ENCODE data around the gene COL27A1. TPM values are rescaled to one million over a fixed set of nuclear protein-coding genes. Genes with fewer than 3 reads are reported as not detected.

Gene COL27A1
- polyA plus RNA-seq, 1 donor (not counting 4 experiments of a cell fraction or from before 2014, with no cell fraction given) = 14.0 TPM

DNA sequence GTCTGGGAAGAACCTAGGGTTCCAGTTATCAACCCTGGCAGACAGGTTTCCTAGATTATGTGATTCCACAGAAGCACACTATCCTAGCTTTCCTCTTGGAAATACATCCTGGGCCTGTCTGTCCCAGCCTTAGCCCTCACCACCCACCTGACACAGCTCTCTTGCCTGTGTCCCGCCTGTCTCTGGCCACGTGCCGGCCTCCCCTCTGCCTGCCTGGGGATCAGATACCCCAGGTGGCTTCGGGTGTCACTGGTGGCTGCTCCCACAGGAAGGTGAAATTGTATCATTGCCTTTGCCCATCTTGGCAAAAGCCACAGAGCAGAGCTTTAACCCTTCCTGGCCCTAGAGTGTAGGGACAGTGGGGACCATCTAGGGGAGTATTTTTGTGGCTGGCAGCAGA is 6.2 kb downstream of the COL27A1 start:
- H3K79me2 ChIP-seq (ENCODE audit: control insufficient read depth, insufficient read depth, low read length) = peaks cover 70% of the 10 kb centered on the region
- H3K9me1 ChIP-seq (ENCODE audit: control insufficient read depth, extremely low read depth, insufficient read depth, low read length) = peaks cover 6% of the 10 kb centered on the region
- H3K9ac ChIP-seq (ENCODE audit: control insufficient read depth, extremely low read depth, insufficient read depth, low read length) = no peak overlapping the region
- H3K4me1 ChIP-seq (ENCODE audit: control insufficient read depth, extremely low read depth, insufficient read depth, low read length) = peaks cover 38% of the 10 kb centered on the region
- DNase-seq (ENCODE audit: low read depth, low spot score) (no peak), FAIRE-seq (no peak)
- dilution Hi-C loops (cut with MboI; ENCODE audit: extremely low pct_ligation_motif_present, low sequenced_read_pairs) = no loop called here
- TF ChIP-seq CTCF (optimal IDR thresholded peaks at IDR 0.05 in 1 of 3, IDR thresholded peaks at IDR 0.05 in 1 of 3, conservative IDR thresholded peaks at IDR 0.05 in 1 of 3; ENCODE audit: extremely low read depth in 1 of 3, insufficient read depth in 2 of 3, low read length in 3 of 3) = no peak
- no peak for TF ChIP-seq EZH2 (IDR thresholded peaks at IDR 0.05; ENCODE audit: low read length)
- H3K27ac ChIP-seq (ENCODE audit: control insufficient read depth, insufficient read depth, low read length) = no peak overlapping the region
- peaks cover 2% of the 10 kb centered on the region for H4K20me1 ChIP-seq (ENCODE audit: control insufficient read depth, extremely low read depth, insufficient read depth, low read length)
- no peak overlapping the region for H3K4me3 ChIP-seq (ENCODE audit: control insufficient read depth in 2 of 3, extremely low read depth in 1 of 3, insufficient read depth in 2 of 3, low read depth in 1 of 3, low read length in 3 of 3)
- H3K36me3 ChIP-seq (ENCODE audit: control insufficient read depth in 2 of 2, extremely low read depth in 1 of 2, insufficient read depth in 2 of 2, low read length in 2 of 2) = peaks cover 2 to 9% of the 10 kb centered on the region in 2 experiments
- no peaks in the 10 kb centered on the region for H3K27me3 ChIP-seq (ENCODE audit: control insufficient read depth, extremely low read depth, insufficient read depth, low read length)
- no peak overlapping the region for H2AFZ ChIP-seq (ENCODE audit: control insufficient read depth, low read length)
- no peaks in the 10 kb centered on the region for H3K9me3 ChIP-seq (ENCODE audit: control insufficient read depth, low read depth, low read length)
- H3K4me2 ChIP-seq (ENCODE audit: control insufficient read depth, extremely low read depth, insufficient read depth, low read depth, low read length) = no peak overlapping the region

DNA sequence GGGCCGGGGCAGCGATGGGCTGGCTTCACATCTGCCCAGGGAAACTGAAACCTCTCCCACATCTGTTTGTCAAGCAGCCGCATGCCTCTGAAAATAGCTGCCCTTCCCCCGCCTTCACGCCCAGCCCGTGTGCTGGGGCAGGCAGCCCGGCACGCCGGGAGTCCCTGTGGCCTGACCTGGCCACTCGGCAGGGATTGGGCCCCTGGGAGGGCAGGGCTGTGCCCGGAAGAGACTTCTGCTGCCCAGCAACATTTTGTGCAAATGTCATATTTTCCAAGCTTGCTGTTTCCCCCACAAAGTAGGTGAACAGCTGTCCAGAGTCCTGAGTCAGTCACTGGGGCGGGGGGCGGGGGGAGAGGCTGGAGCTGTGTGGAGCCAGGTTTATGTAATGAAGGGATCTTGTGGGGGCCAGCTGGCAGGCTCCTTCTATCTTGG is 8.2 kb downstream of the COL27A1 start:
- peaks cover under 1% of the 10 kb centered on the region for H4K20me1 ChIP-seq (ENCODE audit: control insufficient read depth, extremely low read depth, insufficient read depth, low read length)
- H2AFZ ChIP-seq (ENCODE audit: control insufficient read depth, low read length) = no peak overlapping the region
- peak overlapping the region; percentile 12 for H3K9ac ChIP-seq (ENCODE audit: control insufficient read depth, extremely low read depth, insufficient read depth, low read length)
- H3K4me2 ChIP-seq (ENCODE audit: control insufficient read depth, extremely low read depth, insufficient read depth, low read depth, low read length) = peak overlapping the region; percentile 70
- dilution Hi-C loops (cut with MboI; ENCODE audit: extremely low pct_ligation_motif_present, low sequenced_read_pairs) = no loop called here
- peaks cover 59% of the 10 kb centered on the region for H3K79me2 ChIP-seq (ENCODE audit: control insufficient read depth, insufficient read depth, low read length)
- H3K27ac ChIP-seq (ENCODE audit: control insufficient read depth, insufficient read depth, low read length) = no peak overlapping the region
- DNase-seq (ENCODE audit: low read depth, low spot score) (no peak), FAIRE-seq (no peak)
- H3K27me3 ChIP-seq (ENCODE audit: control insufficient read depth, extremely low read depth, insufficient read depth, low read length) = no peaks in the 10 kb centered on the region
- H3K36me3 ChIP-seq (ENCODE audit: control insufficient read depth in 2 of 2, extremely low read depth in 1 of 2, insufficient read depth in 2 of 2, low read length in 2 of 2) = peaks cover 5 to 22% of the 10 kb centered on the region in 2 experiments
- no peaks in the 10 kb centered on the region for H3K9me3 ChIP-seq (ENCODE audit: control insufficient read depth, low read depth, low read length)
- peaks cover 24% of the 10 kb centered on the region for H3K4me1 ChIP-seq (ENCODE audit: control insufficient read depth, extremely low read depth, insufficient read depth, low read length)
- no peak for TF ChIP-seq CTCF (optimal IDR thresholded peaks at IDR 0.05 in 1 of 3, IDR thresholded peaks at IDR 0.05 in 1 of 3, conservative IDR thresholded peaks at IDR 0.05 in 1 of 3; ENCODE audit: extremely low read depth in 1 of 3, insufficient read depth in 2 of 3, low read length in 3 of 3)
- TF ChIP-seq EZH2 (IDR thresholded peaks at IDR 0.05; ENCODE audit: low read length) = no peak
- peak overlapping the region in 2 of 3 experiments; percentile 14 to 29 for H3K4me3 ChIP-seq (ENCODE audit: control insufficient read depth in 2 of 3, extremely low read depth in 1 of 3, insufficient read depth in 2 of 3, low read depth in 1 of 3, low read length in 3 of 3)
- H3K9me1 ChIP-seq (ENCODE audit: control insufficient read depth, extremely low read depth, insufficient read depth, low read length) = peaks cover 7% of the 10 kb centered on the region

Measured in keratinocyte (primary cell).